HUES64 (cell line): Measurements from ENCODE around the gene MOBP.

Experiments
- H3K27ac ChIP-seq: 2 replicates; pipeline ENCODE4 v1.7.0; 2013; ENCODE audit warnings: low read depth, low read length, inconsistent platforms
- H3K27me3 ChIP-seq: 2 replicates; pipeline ENCODE4 v1.6.1; 2013; ENCODE audit warnings: mild to moderate bottlenecking, low read length; ENCODE audit not compliant: insufficient read depth
- H3K36me3 ChIP-seq: 2 replicates; pipeline ENCODE4 v1.6.1; 2013; ENCODE audit warnings: mild to moderate bottlenecking, low read length; ENCODE audit not compliant: insufficient read depth
- H3K4me1 ChIP-seq: 2 replicates; pipeline ENCODE4 v1.6.1; 2013; ENCODE audit warnings: mild to moderate bottlenecking, low read length, moderate library complexity; ENCODE audit not compliant: insufficient read depth
- H3K4me3 ChIP-seq: 2 replicates; pipeline ENCODE4 v1.5.1; 2013; ENCODE audit warnings: mild to moderate bottlenecking, low read length, moderate library complexity
- H3K9ac ChIP-seq: 2 replicates; pipeline ENCODE4 v1.6.1; 2013; ENCODE audit warnings: mild to moderate bottlenecking, low read depth, low read length
- H3K9me3 ChIP-seq: 2 replicates; pipeline ENCODE4 v1.6.1; 2013; ENCODE audit warnings: low read depth, low read length; ENCODE audit not compliant: insufficient read depth
- WGBS: fragments of 150-250, 120-280 bp; methylation state at CpG from one replicate; pipeline ENCODE4 v1.1.7; 2013; ENCODE audit warnings: missing lambda C conversion rate; 5-methylcytosine and 5-hydroxymethylcytosine counted together

Gene MOBP

DNA sequence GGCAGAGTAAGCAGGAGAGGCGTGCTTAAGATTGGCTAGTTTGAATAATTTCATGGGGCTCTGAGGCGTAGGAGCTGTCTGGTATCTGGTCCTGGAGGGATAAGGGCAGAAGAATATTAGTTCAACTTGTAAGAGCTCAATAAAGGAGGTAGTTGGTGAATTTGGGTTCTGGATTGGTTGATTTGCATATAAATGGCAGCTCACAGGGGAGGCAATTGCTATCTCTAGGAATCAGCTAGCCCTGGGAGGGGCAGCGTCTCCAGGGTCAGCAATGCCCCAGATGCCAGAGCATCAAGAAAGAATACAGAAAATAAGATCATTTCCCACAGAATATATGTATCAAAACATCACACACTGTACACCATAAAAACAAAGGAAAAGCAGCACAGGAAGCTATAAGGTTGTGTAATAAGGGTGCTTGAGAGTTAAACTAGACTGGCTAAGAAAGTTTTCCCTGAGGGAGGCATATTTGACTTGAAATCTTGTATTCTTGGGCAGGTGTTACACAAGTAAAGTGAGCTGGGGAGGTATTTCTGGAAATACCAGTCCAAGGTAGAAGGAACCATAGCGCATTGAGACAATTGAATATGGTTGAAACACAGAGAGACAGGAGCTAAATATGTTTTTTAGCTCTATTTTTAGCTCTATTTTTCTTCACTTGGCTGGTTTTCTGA, 6.1 kb downstream of the MOBP start:
- Histone ChIP-seq H3K36me3 (no peaks in the 10 kb centered on the region), H3K27me3 (no peaks in the 10 kb centered on the region), H3K27ac (no peak overlapping the region), H3K9me3 (no peaks in the 10 kb centered on the region), H3K4me1 (no peaks in the 10 kb centered on the region; the same call in 1 of the 2 replicates), H3K4me3 (no peak overlapping the region), H3K9ac (no peak overlapping the region)
- 67% methylated on average over 4 of the region's 4 CpGs for WGBS

DNA sequence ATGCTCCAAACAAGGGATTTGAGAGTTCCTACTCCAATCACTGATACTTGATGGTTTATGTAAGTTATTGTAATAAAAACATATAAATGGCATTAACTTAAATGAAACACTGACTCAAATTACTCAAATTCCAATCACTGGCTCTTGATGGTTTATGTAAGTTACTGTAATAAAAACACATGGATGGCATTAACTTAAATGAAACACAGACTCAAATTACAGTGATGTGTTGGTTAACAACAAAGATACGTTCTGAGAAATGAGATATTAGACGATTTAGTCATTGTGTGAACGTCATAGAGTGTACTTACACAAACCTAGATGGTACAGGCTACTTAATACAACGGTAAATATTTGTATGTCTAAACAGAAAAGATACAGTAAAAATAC, 6.6 kb downstream of the MOBP start:
- 100% methylated on average over 3 of the region's 4 CpGs for WGBS
- Histone ChIP-seq H3K27me3 (no peaks in the 10 kb centered on the region), H3K9me3 (no peaks in the 10 kb centered on the region), H3K27ac (no peak overlapping the region), H3K9ac (no peak overlapping the region), H3K36me3 (no peaks in the 10 kb centered on the region), H3K4me3 (no peak overlapping the region), H3K4me1 (no peaks in the 10 kb centered on the region; the same call in 1 of the 2 replicates)

DNA sequence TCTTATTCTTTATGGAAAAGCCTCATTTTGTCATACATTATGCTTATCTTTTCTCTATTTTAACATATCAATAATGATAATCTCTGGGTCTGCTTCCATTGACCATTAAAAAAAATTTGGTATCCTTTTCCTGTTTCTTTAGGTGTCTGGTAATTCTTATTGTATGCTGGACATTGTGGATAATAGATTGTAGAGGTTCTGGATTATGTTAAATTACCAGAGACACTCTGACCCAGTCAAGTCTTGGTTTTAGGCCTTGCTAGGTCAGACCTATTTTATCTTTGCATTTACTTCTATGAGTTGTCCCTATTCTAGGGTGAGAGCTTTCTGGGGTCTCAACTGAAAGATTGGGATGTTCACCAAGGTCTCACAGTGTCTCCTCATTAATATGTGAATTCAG, 9.3 kb downstream of the MOBP start:
- H3K36me3 ChIP-seq, result no peaks in the 10 kb centered on the region
- no peak overlapping the region for H3K4me3 ChIP-seq
- H3K4me1 ChIP-seq, result no peaks in the 10 kb centered on the region; the same call in 1 of the 2 replicates
- H3K27ac ChIP-seq, result no peak overlapping the region
- no peaks in the 10 kb centered on the region for H3K9me3 ChIP-seq
- no peaks in the 10 kb centered on the region for H3K27me3 ChIP-seq
- H3K9ac ChIP-seq, result no peak overlapping the region

DNA sequence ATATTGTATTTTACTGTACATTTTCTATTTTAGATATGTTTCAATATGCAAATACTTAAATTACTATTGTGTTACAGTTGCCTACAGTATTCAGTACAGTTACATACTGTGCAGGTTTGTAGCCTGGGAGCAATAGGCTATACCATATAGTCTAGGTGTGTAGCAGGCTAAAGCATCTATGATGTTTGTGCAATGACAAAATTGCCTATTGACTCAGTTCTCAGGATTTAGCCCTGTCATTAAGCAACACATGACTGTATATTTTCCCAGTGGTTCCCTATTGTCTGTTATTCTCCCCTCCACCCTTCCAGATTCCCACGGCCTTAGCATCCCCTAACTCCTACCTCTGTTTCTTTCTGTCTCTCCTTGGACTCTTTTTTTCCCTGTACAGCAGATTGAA, 10.7 kb downstream of the MOBP start:
- Histone ChIP-seq H3K9me3 (no peaks in the 10 kb centered on the region), H3K27me3 (no peaks in the 10 kb centered on the region), H3K4me1 (no peaks in the 10 kb centered on the region; the same call in 1 of the 2 replicates), H3K9ac (no peak overlapping the region), H3K36me3 (no peaks in the 10 kb centered on the region), H3K27ac (no peak overlapping the region), H3K4me3 (no peak overlapping the region)
- 95% methylated on average over 1 of the region's 1 CpG for WGBS

DNA sequence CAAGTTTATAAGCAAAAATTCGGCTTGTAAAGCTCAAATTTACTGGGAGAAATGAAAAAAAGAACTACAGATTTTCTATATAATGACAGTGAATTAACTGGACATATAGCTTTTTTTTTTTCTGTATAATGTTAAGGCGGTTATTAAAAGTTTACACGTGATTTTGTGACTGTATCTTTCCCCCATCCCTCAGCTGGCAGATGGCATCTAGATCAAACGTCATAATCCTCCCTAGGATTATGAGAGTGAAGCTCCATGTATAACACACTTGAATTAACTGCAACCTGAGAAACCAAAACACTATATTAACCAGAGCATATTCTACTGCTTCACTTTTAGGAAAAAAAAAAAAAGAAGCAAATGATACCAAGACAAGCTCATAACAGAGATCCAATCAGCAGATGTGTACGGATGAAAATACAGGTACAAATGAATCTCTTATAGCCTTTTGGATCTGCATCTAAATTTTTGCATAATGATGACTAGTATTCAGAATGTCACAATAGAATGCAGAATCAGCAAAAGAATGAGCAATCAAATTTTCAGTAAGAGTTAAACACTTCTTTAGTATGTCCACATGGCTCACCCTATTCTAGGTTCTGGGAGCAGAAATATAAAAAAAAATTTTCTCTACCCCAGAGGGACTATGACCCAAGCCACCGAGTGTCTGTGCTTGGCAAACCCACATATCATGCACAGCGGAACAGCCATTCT, 12.4 kb downstream of the MOBP start:
- H3K9ac ChIP-seq, result no peak overlapping the region
- no peak overlapping the region for H3K27ac ChIP-seq
- H3K4me1 ChIP-seq, result no peaks in the 10 kb centered on the region
- no peaks in the 10 kb centered on the region for H3K27me3 ChIP-seq
- WGBS, result 90% methylated on average over 6 of the region's 7 CpGs
- H3K36me3 ChIP-seq, result no peaks in the 10 kb centered on the region
- no peak overlapping the region for H3K4me3 ChIP-seq
- no peaks in the 10 kb centered on the region for H3K9me3 ChIP-seq

DNA sequence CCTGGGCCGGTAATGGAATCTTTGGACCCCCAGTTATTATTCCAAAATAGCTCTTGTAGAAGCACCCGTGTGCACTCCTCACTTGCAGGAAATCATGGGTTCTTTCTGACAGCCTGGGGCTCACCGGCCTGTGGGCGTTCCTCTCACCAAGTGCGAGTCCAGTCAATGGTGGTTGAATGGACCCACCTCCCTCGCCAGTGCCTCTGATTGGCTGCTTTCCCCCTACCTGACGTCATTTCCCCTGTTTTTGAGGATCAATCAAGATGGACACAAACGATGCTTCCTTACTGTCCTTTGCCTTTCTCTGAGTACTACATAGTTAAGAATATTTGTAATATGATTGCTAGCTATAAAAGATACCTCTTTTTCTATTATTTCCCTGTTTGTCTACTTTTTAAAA, 18.1 kb downstream of the MOBP start:
- H3K9ac ChIP-seq, result no peak overlapping the region
- no peaks in the 10 kb centered on the region for H3K4me1 ChIP-seq
- WGBS, result 93% methylated on average over 7 of the region's 8 CpGs
- no peak overlapping the region for H3K4me3 ChIP-seq
- no peak overlapping the region for H3K27ac ChIP-seq
- H3K27me3 ChIP-seq, result no peaks in the 10 kb centered on the region
- H3K9me3 ChIP-seq, result no peaks in the 10 kb centered on the region
- H3K36me3 ChIP-seq, result no peaks in the 10 kb centered on the region

DNA sequence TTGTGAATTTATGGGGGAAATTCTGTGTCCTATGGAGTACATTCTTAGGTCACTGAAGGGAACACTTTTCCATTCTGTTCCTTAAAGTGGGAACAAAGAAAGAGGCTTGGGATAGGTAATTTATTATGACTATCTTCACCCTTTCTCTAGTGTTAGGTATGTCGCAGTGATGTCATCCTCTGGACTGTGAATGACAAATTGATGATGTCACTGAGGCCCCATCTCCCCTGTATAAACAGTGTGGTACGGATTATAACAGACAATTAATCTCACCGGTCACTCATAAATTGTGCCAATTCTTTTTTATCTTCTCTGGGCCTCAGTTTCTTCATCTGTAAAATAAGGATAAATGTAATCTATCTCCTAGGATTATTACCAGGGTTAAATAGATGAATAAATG, 23.5 kb downstream of the MOBP start:
- Histone ChIP-seq H3K27ac (no peak overlapping the region), H3K36me3 (no peaks in the 10 kb centered on the region), H3K4me3 (no peak overlapping the region), H3K9ac (no peak overlapping the region), H3K27me3 (no peaks in the 10 kb centered on the region), H3K4me1 (no peaks in the 10 kb centered on the region), H3K9me3 (no peaks in the 10 kb centered on the region)
- 73% methylated on average over 3 of the region's 3 CpGs for WGBS

DNA sequence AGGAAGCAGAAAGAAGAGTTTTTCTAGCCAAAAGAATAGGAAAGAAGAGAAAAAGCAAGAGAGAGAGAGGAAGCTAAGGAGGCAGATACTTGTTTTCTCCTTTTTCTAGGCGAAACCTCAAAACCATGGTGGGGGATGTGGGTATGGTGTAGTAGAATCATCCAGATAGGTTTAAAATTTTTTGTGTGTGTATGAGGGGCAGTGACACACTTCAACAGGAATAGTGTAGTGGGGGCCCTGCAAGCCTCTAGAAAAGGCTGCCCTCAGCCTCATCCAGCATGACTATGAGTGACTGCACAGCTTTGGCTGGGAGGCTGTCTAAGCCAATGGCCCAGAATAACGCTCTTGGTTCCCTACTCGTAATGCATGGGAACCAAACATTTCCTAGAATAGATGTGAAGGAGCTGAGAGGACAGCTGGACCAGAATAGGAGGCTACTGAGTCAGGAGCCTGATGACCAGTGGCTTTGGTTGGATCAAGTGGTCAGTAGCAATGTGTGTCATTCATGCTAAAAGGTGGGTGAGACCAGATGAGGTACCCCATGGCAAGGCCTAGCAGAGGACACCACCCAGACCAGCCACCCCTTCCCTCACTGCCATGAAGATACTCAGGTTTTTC, 24.4 kb downstream of the MOBP start:
- H3K27ac ChIP-seq, result no peak overlapping the region
- no peaks in the 10 kb centered on the region for H3K9me3 ChIP-seq
- no peak overlapping the region for H3K4me3 ChIP-seq
- no peaks in the 10 kb centered on the region for H3K36me3 ChIP-seq
- WGBS, result 96% methylated on average over 3 of the region's 3 CpGs
- no peak overlapping the region for H3K9ac ChIP-seq
- H3K4me1 ChIP-seq, result no peaks in the 10 kb centered on the region
- no peaks in the 10 kb centered on the region for H3K27me3 ChIP-seq

DNA sequence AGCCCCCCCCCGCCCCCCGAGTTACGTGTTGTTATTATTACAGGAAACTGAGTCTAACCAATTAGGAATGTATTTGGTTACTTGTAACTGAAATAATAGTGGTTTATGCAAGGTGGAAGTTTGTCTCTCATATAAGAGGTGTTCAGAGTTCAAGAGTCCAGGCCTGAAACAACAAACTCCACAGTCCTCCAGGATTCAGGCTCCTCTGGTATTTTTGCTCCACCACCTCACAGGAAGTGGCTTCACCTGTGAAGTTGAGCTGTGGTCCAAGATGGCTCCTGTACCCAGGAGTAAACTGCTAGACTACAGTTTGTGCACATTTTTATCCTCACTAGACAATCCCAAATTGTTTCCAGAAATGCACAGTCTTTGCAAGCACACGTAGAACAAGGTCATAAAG, 27.3 kb downstream of the MOBP start:
- no peaks in the 10 kb centered on the region for H3K9me3 ChIP-seq
- H3K4me3 ChIP-seq, result no peak overlapping the region
- WGBS, result 94% methylated on average over 4 of the region's 4 CpGs
- no peaks in the 10 kb centered on the region for H3K36me3 ChIP-seq
- no peak overlapping the region for H3K27ac ChIP-seq
- no peaks in the 10 kb centered on the region for H3K4me1 ChIP-seq
- no peak overlapping the region for H3K9ac ChIP-seq
- no peaks in the 10 kb centered on the region for H3K27me3 ChIP-seq

DNA sequence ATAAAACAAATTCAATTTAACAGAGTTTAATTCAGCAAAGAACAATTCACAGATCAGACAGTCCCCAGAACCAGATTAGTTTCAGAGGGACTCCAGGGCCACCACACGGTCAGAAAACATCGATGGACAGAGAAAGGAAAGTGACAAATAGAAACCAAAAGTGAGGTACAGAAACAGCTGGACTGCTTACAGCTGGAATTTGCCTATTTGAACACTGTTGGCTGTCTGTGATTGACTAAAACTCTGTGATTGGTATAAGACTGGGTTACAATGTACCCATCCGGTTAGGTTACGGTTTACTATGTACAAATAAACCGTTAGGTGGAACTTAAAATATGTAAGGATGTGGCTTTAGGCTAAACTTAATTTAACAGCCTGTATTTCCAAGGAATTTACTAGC, 30.3 kb downstream of the MOBP start:
- Histone ChIP-seq H3K4me3 (no peak overlapping the region), H3K4me1 (no peaks in the 10 kb centered on the region), H3K9ac (no peak overlapping the region), H3K27ac (no peak overlapping the region), H3K9me3 (no peaks in the 10 kb centered on the region), H3K27me3 (no peaks in the 10 kb centered on the region; the same call in 1 of the 2 replicates), H3K36me3 (no peaks in the 10 kb centered on the region)
- WGBS, result 86% methylated on average over 5 of the region's 5 CpGs

DNA sequence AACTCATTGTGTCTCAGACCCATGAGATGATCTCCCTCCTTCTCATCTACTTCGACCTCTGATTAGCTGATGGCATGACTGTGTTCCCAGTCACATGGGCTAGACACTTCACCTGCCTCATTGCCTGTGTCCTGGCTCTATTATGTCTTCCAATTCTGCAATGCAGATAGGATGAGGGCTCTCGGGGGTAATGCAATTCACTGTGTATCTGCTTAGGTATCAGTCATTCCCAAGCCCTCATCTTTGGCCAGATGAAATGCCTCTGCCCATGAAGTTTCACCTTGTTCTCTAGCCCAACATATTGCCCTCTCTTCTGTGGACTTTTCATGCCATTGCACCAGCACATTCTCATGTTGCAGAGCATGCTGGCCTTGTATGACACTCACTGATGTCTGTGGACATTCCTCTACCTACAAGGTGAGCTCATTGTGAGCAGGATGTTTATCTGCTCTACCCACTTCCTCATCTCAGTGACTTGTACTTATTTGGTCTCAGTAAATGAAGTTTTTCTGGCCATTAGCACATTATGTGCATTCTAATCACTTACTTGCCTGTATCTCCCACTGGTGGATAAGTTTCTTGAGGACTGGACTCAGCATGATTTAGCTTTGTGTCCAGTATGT, 32.3 kb downstream of the MOBP start:
- Histone ChIP-seq H3K27me3 (no peaks in the 10 kb centered on the region; the same call in 1 of the 2 replicates), H3K27ac (no peak overlapping the region), H3K9ac (no peak overlapping the region), H3K4me3 (no peak overlapping the region), H3K9me3 (no peaks in the 10 kb centered on the region), H3K36me3 (no peaks in the 10 kb centered on the region), H3K4me1 (no peaks in the 10 kb centered on the region)
- 70% methylated on average over 2 of the region's 2 CpGs for WGBS
